H1 (cell line): ENCODE results near the gene ANKRD6. TPM values are rescaled to one million over a fixed set of nuclear protein-coding genes. Genes with fewer than 3 reads are reported as not detected.

Experiments used
- CTCF ChIA-PET: fragments of 300-600 bp; sonication (Branson Sonifier 250); formaldehyde crosslinking; loops from one replicate; lab custom pipeline; 2021; ENCODE audit not compliant: partially characterized antibody; lab: Charles Lee
- POLR2A ChIA-PET: fragments of 300-600 bp; sonication (Branson Sonifier 250); formaldehyde crosslinking; loops from one replicate; lab custom pipeline; 2021; ENCODE audit warnings: inconsistent platforms; ENCODE audit not compliant: partially characterized antibody; lab: Charles Lee
- DNase-seq, 2 experiments: peaks; one replicate each; pipeline versions ENCODE4 v3.0.0 to v3.0.0-alpha.2; 2010 to 2022; ENCODE audit warnings: low spot score in 2 of 2, low read depth in 1 of 2, mixed read lengths in 1 of 2
- FAIRE-seq: peaks from 2 replicates; lab custom pipeline; 2011; peaks lifted over from hg19 to GRCh38; lab: Jason Lieb, UNC
- H2AFZ ChIP-seq: 2 replicates; pipeline ENCODE4 v1.8.1; 2012; ENCODE audit warnings: low read length, inconsistent platforms
- H2AK5ac ChIP-seq: 2 replicates; pipeline ENCODE4 v1.6.1; 2013; ENCODE audit warnings: low read depth, low read length
- H2BK120ac ChIP-seq: replicated peaks from 2 replicates; pipeline ENCODE3; 2013; ENCODE audit warnings: low read depth, low read length, inconsistent platforms
- H2BK12ac ChIP-seq: 2 replicates; pipeline ENCODE4 v1.6.1; 2013; ENCODE audit warnings: low read depth, low read length
- H2BK15ac ChIP-seq: 2 replicates; pipeline ENCODE4 v1.6.1; 2013; ENCODE audit warnings: low read length
- H2BK20ac ChIP-seq: 2 replicates; pipeline ENCODE4 v1.6.1; 2013; ENCODE audit warnings: low read length
- H2BK5ac ChIP-seq: 2 replicates; pipeline ENCODE4 v1.6.1; 2013; ENCODE audit warnings: low read depth, low read length
- H3K14ac ChIP-seq: 2 replicates; pipeline ENCODE4 v1.6.1; 2013; ENCODE audit warnings: inconsistent platforms; ENCODE audit not compliant: insufficient read length
- H3K18ac ChIP-seq: 2 replicates; pipeline ENCODE4 v1.6.1; 2013; ENCODE audit warnings: low read length; ENCODE audit errors: extremely low read depth
- H3K23ac ChIP-seq: 2 replicates; pipeline ENCODE4 v1.6.1; 2013; ENCODE audit warnings: inconsistent platforms; ENCODE audit not compliant: insufficient read length
- H3K23me2 ChIP-seq: 2 replicates; pipeline ENCODE4 v1.6.1; 2013; ENCODE audit warnings: low read depth, low read length
- H3K27ac ChIP-seq: 2 replicates; pipeline ENCODE4 v1.6.1; 2011; ENCODE audit warnings: low read depth, low read length, inconsistent platforms
- H3K27me3 ChIP-seq, 4 experiments: replicated peaks in 1 of 4; 1 replicate in 1 of 4; 2 replicates in 3 of 4; pipeline versions ENCODE4 v1.6.1 to v1.8.1; 2011 to 2013; ENCODE audit warnings: low read length in 3 of 4, mild to moderate bottlenecking in 3 of 4, inconsistent platforms in 2 of 4, mixed read lengths in 2 of 4, moderate library complexity in 1 of 4; ENCODE audit not compliant: control insufficient read depth in 3 of 4, insufficient read depth in 3 of 4; ENCODE audit errors: extremely low read depth in 1 of 4
- H3K36me3 ChIP-seq, 4 experiments: 2 replicates each; pipeline versions ENCODE4 v1.6.1 to v1.8.1; 2011 to 2013; ENCODE audit warnings: mild to moderate bottlenecking in 4 of 4, low read length in 3 of 4, moderate library complexity in 2 of 4, control low read depth in 1 of 4, inconsistent platforms in 1 of 4; ENCODE audit not compliant: insufficient read depth in 4 of 4, control insufficient read depth in 2 of 4
- H3K4ac ChIP-seq: replicated peaks from 2 replicates; pipeline ENCODE3; 2013; ENCODE audit warnings: low read length, low read depth, mixed read lengths, inconsistent platforms; ENCODE audit not compliant: insufficient read length
- H3K4me1 ChIP-seq, 4 experiments: replicated peaks in 1 of 4; 1 replicate in 1 of 4; 2 replicates in 3 of 4; pipeline versions ENCODE4 v1.6.1 to v1.8.1; 2011 to 2013; ENCODE audit warnings: low read length in 3 of 4, inconsistent platforms in 2 of 4, mixed read lengths in 1 of 4; ENCODE audit not compliant: insufficient read depth in 4 of 4, control insufficient read depth in 3 of 4
- H3K4me2 ChIP-seq, 2 experiments: 2 replicates each; pipeline versions ENCODE4 v1.6.1 to v1.8.1; 2011 to 2013; ENCODE audit warnings: low read depth in 2 of 2, low read length in 2 of 2, control low read depth in 1 of 2, inconsistent platforms in 1 of 2, mild to moderate bottlenecking in 1 of 2; ENCODE audit not compliant: insufficient read depth in 1 of 2
- H3K4me3 ChIP-seq, 4 experiments: fragments of 200-600, 300-600 bp in 1 of 4; sonication (generic), shearing (Covaris generic), sonication (Bioruptor Twin) in 1 of 4; 2 replicates each; pipeline versions ENCODE4 v1.5.1 to v1.8.1; 2011 to 2016; ENCODE audit warnings: low read length in 4 of 4, low read depth in 3 of 4, control low read depth in 2 of 4, inconsistent platforms in 2 of 4, mild to moderate bottlenecking in 2 of 4, mixed read lengths in 1 of 4, moderate library complexity in 1 of 4; ENCODE audit not compliant: insufficient read depth in 2 of 4; ENCODE audit errors: extremely low read depth in 1 of 4
- H3K56ac ChIP-seq: replicated peaks from 2 replicates; pipeline ENCODE3; 2013; ENCODE audit warnings: low read depth, mild to moderate bottlenecking, mixed read lengths, low read length, inconsistent platforms; ENCODE audit not compliant: insufficient read length
- H3K79me1 ChIP-seq: 2 replicates; pipeline ENCODE4 v1.6.1; 2013; ENCODE audit warnings: low read depth, low read length, control low read depth
- H3K79me2 ChIP-seq, 2 experiments: 2 replicates each; pipeline versions ENCODE4 v1.6.1 to v1.8.1; 2012 to 2013; ENCODE audit warnings: low read length in 2 of 2, mild to moderate bottlenecking in 2 of 2, inconsistent platforms in 1 of 2; ENCODE audit not compliant: insufficient read depth in 2 of 2, control insufficient read depth in 1 of 2
- H3K9ac ChIP-seq, 4 experiments: replicated peaks in 1 of 4; 1 replicate in 1 of 4; 2 replicates in 3 of 4; pipeline versions ENCODE4 v1.6.1 to v1.8.1; 2011 to 2013; ENCODE audit warnings: low read depth in 3 of 4, low read length in 3 of 4, control low read depth in 2 of 4, mild to moderate bottlenecking in 2 of 4, moderate library complexity in 2 of 4, inconsistent platforms in 1 of 4; ENCODE audit errors: extremely low read depth in 1 of 4
- H3K9me3 ChIP-seq, 2 experiments: 2 replicates each; pipeline versions ENCODE4 v1.6.1 to v1.8.1; 2012 to 2013; ENCODE audit warnings: mild to moderate bottlenecking in 2 of 2, moderate library complexity in 2 of 2, control low read depth in 1 of 2, inconsistent platforms in 1 of 2, low read depth in 1 of 2, low read length in 1 of 2, mixed read lengths in 1 of 2; ENCODE audit not compliant: insufficient read depth in 2 of 2
- H4K20me1 ChIP-seq, 2 experiments: replicated peaks in 1 of 2; 2 replicates each; pipeline versions ENCODE3 to v1.8.1; 2011 to 2013; ENCODE audit warnings: inconsistent platforms in 2 of 2, low read length in 2 of 2, mild to moderate bottlenecking in 1 of 2; ENCODE audit not compliant: insufficient read depth in 2 of 2, control insufficient read depth in 1 of 2
- H4K5ac ChIP-seq: 2 replicates; pipeline ENCODE4 v1.6.1; 2013; ENCODE audit warnings: low read length, low read depth, mixed read lengths, inconsistent platforms; ENCODE audit not compliant: insufficient read length
- H4K8ac ChIP-seq: 2 replicates; pipeline ENCODE4 v1.8.0; 2013; ENCODE audit warnings: mild to moderate bottlenecking, moderate library complexity, low read length, inconsistent platforms; ENCODE audit not compliant: insufficient read depth; ENCODE audit errors: extremely low read depth
- H4K91ac ChIP-seq: replicated peaks from 2 replicates; pipeline ENCODE3; 2013; ENCODE audit warnings: low read length, mixed read lengths, inconsistent platforms; ENCODE audit not compliant: insufficient read length
- CHD1 ChIP-seq: IDR thresholded peaks from 2 replicates; pipeline ENCODE4 v1.6.1; 2012; ENCODE audit warnings: low read depth, low read length, improper control_type of control experiment
- CTBP2 ChIP-seq: IDR thresholded peaks from 2 replicates; pipeline ENCODE4 v1.7.0; 2011; ENCODE audit warnings: borderline replicate concordance, mild to moderate bottlenecking, moderate library complexity, mixed read lengths, low read length; ENCODE audit not compliant: insufficient read depth, insufficient read length
- EGR1 ChIP-seq: IDR thresholded peaks from 2 replicates; pipeline ENCODE4 v1.6.1; 2011; ENCODE audit warnings: low read depth, low read length, borderline replicate concordance
- FOSL1 ChIP-seq: IDR thresholded peaks from 2 replicates; pipeline ENCODE4 v1.6.1; 2011; ENCODE audit warnings: mild to moderate bottlenecking, low read depth, low read length, moderate library complexity; ENCODE audit not compliant: insufficient read depth
- HDAC6 ChIP-seq: IDR thresholded peaks from one replicate; pipeline ENCODE4 v1.7.1; 2012; ENCODE audit warnings: low read depth, mild to moderate bottlenecking, inconsistent platforms, low read length, moderate library complexity
- KDM1A ChIP-seq: fragments of 200-600, 300-600 bp; sonication (generic); IDR thresholded peaks from 2 replicates; pipeline ENCODE4 v1.7.1; 2016; ENCODE audit warnings: mild to moderate bottlenecking, low read length, borderline replicate concordance
- KDM4A ChIP-seq: IDR thresholded peaks from one replicate; pipeline ENCODE4 v1.7.1; 2012; ENCODE audit warnings: low read depth, mild to moderate bottlenecking, moderate library complexity, low read length, inconsistent platforms; ENCODE audit not compliant: severe bottlenecking
- NANOG ChIP-seq: IDR thresholded peaks from 2 replicates; pipeline ENCODE4 v1.6.1; 2011; ENCODE audit warnings: low read length, low read depth, mild to moderate bottlenecking, inconsistent platforms; ENCODE audit not compliant: insufficient read depth, poor library complexity, severe bottlenecking
- RNF2 ChIP-seq: fragments of 200-900, 300-1000 bp; sonication (generic); IDR thresholded peaks from 2 replicates; pipeline ENCODE4 v1.7.1; 2016; ENCODE audit warnings: borderline replicate concordance, low read depth, mild to moderate bottlenecking, antibody characterized with exemption, low read length; ENCODE audit not compliant: poor library complexity, severe bottlenecking; ENCODE audit errors: missing control alignments
- SIRT6 ChIP-seq: IDR thresholded peaks from one replicate; pipeline ENCODE4 v1.7.1; 2012; ENCODE audit warnings: low read length, inconsistent platforms
- SIX5 ChIP-seq: IDR thresholded peaks from 2 replicates; pipeline ENCODE4 v1.6.1; 2011; ENCODE audit warnings: mild to moderate bottlenecking, low read depth, low read length
- SUZ12 ChIP-seq: fragments of 200-600 bp; sonication (generic); IDR thresholded peaks from 2 replicates; pipeline ENCODE4 v1.6.1; 2012; ENCODE audit warnings: mild to moderate bottlenecking, inconsistent platforms, low read length, moderate library complexity, mixed read lengths
- WGBS, 2 experiments: shearing (Covaris generic) in 1 of 2; methylation state at CpG; one replicate each; pipeline versions ENCODE4 v1.1.6 to v1.1.7; 2013 to 2015; ENCODE audit warnings: low lambda C conversion rate in 2 of 2, mixed read lengths in 2 of 2, inconsistent platforms in 1 of 2, low coverage in 1 of 2, missing lambda C conversion rate in 1 of 2; ENCODE audit not compliant: insufficient replicate concordance in 2 of 2, insufficient coverage in 1 of 2, insufficient read length in 1 of 2; ENCODE audit errors: extremely low coverage in 1 of 2, missing lambda C conversion rate in 1 of 2; 5-methylcytosine and 5-hydroxymethylcytosine counted together
- polyA plus RNA-seq, 7 experiments: library from polyadenylated mRNA; depleted of rRNA in 3 of 7; stranded (reverse) in 5 of 7; unstranded in 2 of 7; fragments of >200 nt in 5 of 7; fragments of 200-250 nt in 2 of 7; gene quantifications; 1 replicate in 5 of 7; 2 replicates in 1 of 7; 4 replicates in 1 of 7; pipeline versions ENCODE4 v1.2.1 to v1.2.3, GENCODE V29; 2011 to 2013; ENCODE audit warnings: missing spikeins in 2 of 7, mixed read lengths in 2 of 7
- total RNA-seq: library from RNA; stranded (reverse); fragmentation: NEBNext Ultra II Directional; extraction: Animal tissue kit (Norgen Biotek cat#: 25700); gene quantifications from 2 replicates; pipeline ENCODE4 v1.2.1, GENCODE V29; 2021

ANKRD6 gene
- total and polyA plus RNA-seq, 2 of the 8 experiments (the other 6 are each of a cell fraction or from before 2014, with no cell fraction given): 5.9 to 12.8 TPM

GRCh38 chr6:89542081-89542857 is 109.3 kb downstream of the ANKRD6 start:
- H2BK120ac ChIP-seq: no peak overlapping the region
- TF ChIP-seq NANOG: no peak
- TF ChIP-seq SUZ12: no peak
- no peak for TF ChIP-seq CHD1
- no peak for TF ChIP-seq HDAC6
- TF ChIP-seq RNF2: no peak
- no peak for TF ChIP-seq SIRT6
- TF ChIP-seq FOSL1: no peak
- no peak for TF ChIP-seq KDM1A
- TF ChIP-seq EGR1: no peak
- no peak for TF ChIP-seq KDM4A
- TF ChIP-seq SIX5: no peak
- no peak for TF ChIP-seq CTBP2

More at GRCh38 chr6:89542081-89542857, 109.3 kb downstream of the ANKRD6 start:
- Histone ChIP-seq H3K9me3 (no peaks in the 10 kb centered on the region), H3K56ac (no peak overlapping the region), H2BK12ac (no peak overlapping the region), H3K18ac (no peak overlapping the region), H2BK5ac (no peak overlapping the region), H3K9ac (no peak overlapping the region), H3K4me3 (no peak overlapping the region), H2BK15ac (no peak overlapping the region), H3K79me2 (no peaks in the 10 kb centered on the region), H2AK5ac (no peak overlapping the region), H3K4me1 (peaks cover 0 to 1% (median 0%) of the 10 kb centered on the region in 4 experiments; a peak in 1 of 7 replicates), H3K14ac (no peak overlapping the region), H3K23me2 (no peaks in the 10 kb centered on the region), H3K79me1 (no peaks in the 10 kb centered on the region), H3K4ac (no peak overlapping the region), H4K91ac (no peak overlapping the region), H3K27me3 (no peaks in the 10 kb centered on the region), H3K36me3 (no peaks in the 10 kb centered on the region), H2BK20ac (no peak overlapping the region), H2AFZ (no peak overlapping the region), H3K4me2 (no peak overlapping the region), H4K8ac (no peak overlapping the region), H3K23ac (no peak overlapping the region), H4K20me1 (no peaks in the 10 kb centered on the region), H4K5ac (no peak overlapping the region), H3K27ac (no peak overlapping the region)
- CTCF ChIA-PET: interaction anchor here (0.7 to 1.3 kb wide), 2 partner anchors 31 to 110 kb away, joined by 3 to 4 read pairs; no protein-coding TSS in a partner anchor
- 93% methylated on average over 12 of the region's 12 CpGs; no CpG with 5 or more reads in 1 of the 2 experiments for WGBS, 2 experiments
- DNase-seq (no peak), FAIRE-seq (no peak)
- POLR2A ChIA-PET: no interaction called here
